Epithelial cell of proximal tubule (primary cell): ENCODE data around the gene RAB19. TPM values are rescaled to one million over a fixed set of nuclear protein-coding genes. Genes with fewer than 3 reads are reported as not detected.

Source experiments
- DNase-seq: peaks from one replicate; pipeline ENCODE4 v3.0.0-alpha.2; 2011; ENCODE audit warnings: low read depth
- H3K4me3 ChIP-seq: 2 replicates; pipeline ENCODE4 v1.5.1; 2011; ENCODE audit warnings: low read depth, mild to moderate bottlenecking, low read length
- CTCF ChIP-seq: conservative IDR thresholded peaks from 2 replicates; pipeline ENCODE4 v1.5.1; 2012; ENCODE audit warnings: low read depth, mild to moderate bottlenecking, low read length
- total RNA-seq: library from RNA; depleted of rRNA; stranded (reverse); fragments of >200 nt; gene quantifications from 2 replicates; pipeline ENCODE4 v1.2.3, GENCODE V29; 2015

RAB19 gene
- total RNA-seq, 1 donor from 2014 or later = 2.7 TPM

- no peak for DNase-seq
- TF ChIP-seq CTCF = no peak
These were observed 59.3 kb downstream of the RAB19 start for GRCh38 chr7:140463111-140463510.

GRCh38 chr7:140475747-140476333 is 72.0 kb downstream of the RAB19 start:
- TF ChIP-seq CTCF = peak; percentile 64
- DNase-seq = no peak
- no peak overlapping the region for H3K4me3 ChIP-seq

More at GRCh38 chr7:140463111-140463510, 59.3 kb downstream of the RAB19 start:
- no peak overlapping the region for H3K4me3 ChIP-seq

DNA sequence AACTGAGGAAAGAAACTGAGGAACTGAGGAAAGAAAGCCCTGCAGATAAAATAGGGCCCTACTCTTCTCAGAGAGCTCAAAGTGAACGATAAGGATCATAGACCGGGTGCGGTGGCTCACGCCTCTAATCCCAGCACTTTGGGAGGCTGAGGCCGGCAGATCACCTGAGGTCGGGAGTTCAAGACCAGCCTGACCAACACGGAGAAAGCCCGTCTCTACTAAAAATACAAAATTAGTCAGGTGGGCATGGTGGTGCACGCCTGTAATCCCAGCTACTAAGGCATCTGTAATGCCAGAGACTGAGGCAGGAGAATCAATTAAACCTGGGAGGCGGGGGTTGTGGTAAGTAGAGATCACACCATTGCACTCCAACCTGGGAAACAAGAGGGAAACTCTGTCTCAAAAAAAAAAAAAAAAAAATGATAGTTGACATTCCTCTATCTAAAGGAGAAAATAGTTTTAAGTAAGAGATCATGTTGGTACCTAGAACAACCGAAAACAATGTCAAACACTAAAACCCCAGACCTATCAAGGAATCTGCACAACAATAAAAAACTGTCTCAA is 72.9 kb downstream of the RAB19 start:
- DNase-seq = no peak
- H3K4me3 ChIP-seq = peak overlapping the region; percentile 83
- TF ChIP-seq CTCF = no peak

Other genes starting within 250 kb of the RAB19 start
- 1.6 and 7.6 TPM in 2 replicates for gene KDM7A, start 227.1 kb upstream of the RAB19 start, total RNA-seq
- gene SLC37A3, start 5.5 kb upstream of the RAB19 start, total RNA-seq = 26.0 and 37.0 TPM in 2 replicates
- gene MKRN1, start 75.4 kb downstream of the RAB19 start, total RNA-seq = 40.0 and 69.2 TPM in 2 replicates
- 27.6 and 34.4 TPM in 2 replicates for gene DENND2A, start 236.8 kb downstream of the RAB19 start, total RNA-seq